HCT116 (cell line): ENCODE data around the gene CDC42EP5.

Experiments used
- JUND ChIP-seq: IDR thresholded peaks from 2 replicates; pipeline ENCODE4 v1.6.1; 2012
- SIN3A ChIP-seq: IDR thresholded peaks from 2 replicates; pipeline ENCODE4 v1.6.1; 2012; ENCODE audit warnings: low read depth

GRCh38 chr19:54485851-54486250 lies 12.8 kb upstream of the CDC42EP5 start:
- no peak for TF ChIP-seq JUND
- no peak for TF ChIP-seq SIN3A
